IgD-negative memory B cell (primary cell): ENCODE measurements around the gene ZNF407. TPM values are rescaled to one million over a fixed set of nuclear protein-coding genes. Genes with fewer than 3 reads are reported as not detected.

Experiments
- H3K27ac Mint-ChIP-seq, 3 donors: one replicate each; pipeline ENCODE4 v1.8.0; 2020 to 2022; ENCODE audit warnings: mild to moderate bottlenecking in 3 of 3, mixed read lengths in 3 of 3, moderate library complexity in 1 of 3
- H3K27me3 Mint-ChIP-seq: one replicate; pipeline ENCODE4 v1.8.0; 2021; ENCODE audit warnings: mixed read lengths
- H3K36me3 Mint-ChIP-seq: one replicate; pipeline ENCODE4 v1.8.0; 2020; ENCODE audit warnings: mild to moderate bottlenecking, mixed read lengths
- H3K4me1 Mint-ChIP-seq, 3 donors: one replicate each; pipeline ENCODE4 v1.8.0; 2020 to 2022; ENCODE audit warnings: mixed read lengths in 3 of 3, mild to moderate bottlenecking in 1 of 3
- H3K4me3 Mint-ChIP-seq, 4 donors: one replicate each; pipeline ENCODE4 v1.8.0; 2020 to 2022; ENCODE audit warnings: mild to moderate bottlenecking in 4 of 4, mixed read lengths in 4 of 4, moderate library complexity in 3 of 4
- H3K9me3 Mint-ChIP-seq, 3 donors: one replicate each; pipeline ENCODE4 v1.8.0; 2020 to 2021; ENCODE audit warnings: mixed read lengths in 3 of 3, mild to moderate bottlenecking in 1 of 3
- polyA plus RNA-seq: library from polyadenylated mRNA; unstranded; fragments of 300-500 nt; fragmentation: Illumina TruSeq; gene quantifications from one replicate; pipeline ENCODE4 v1.2.3, GENCODE V29; 2021

ZNF407 gene
- polyA plus RNA-seq, 1 donor from 2014 or later, result 3.8 TPM

GRCh38 chr18:75104483-75104882, 506.8 kb downstream of the ZNF407 start:
- Mint-ChIP-seq H3K4me1 (peaks cover 0 to 1% (median 0%) of the 10 kb centered on the region in 3 donors), H3K9me3 (peaks cover 5 to 8% (median 6%) of the 10 kb centered on the region in 3 donors), H3K4me3 (no peak overlapping the region), H3K27ac (no peak overlapping the region), H3K27me3 (peaks cover 9% of the 10 kb centered on the region), H3K36me3 (peaks cover 4% of the 10 kb centered on the region)

- H3K9me3 Mint-ChIP-seq, result peaks cover 0 to 8% (median 6%) of the 10 kb centered on the region in 3 donors
- no peak overlapping the region for H3K27ac Mint-ChIP-seq
- peaks cover 4% of the 10 kb centered on the region for H3K36me3 Mint-ChIP-seq
- H3K27me3 Mint-ChIP-seq, result peaks cover 2% of the 10 kb centered on the region
- H3K4me1 Mint-ChIP-seq, result peaks cover 0 to 1% (median 0%) of the 10 kb centered on the region in 3 donors
- H3K4me3 Mint-ChIP-seq, result no peak overlapping the region
These were observed 508.0 kb downstream of the ZNF407 start for GRCh38 chr18:75105551-75106254.

- Mint-ChIP-seq H3K27ac (no peak overlapping the region), H3K4me3 (no peak overlapping the region), H3K36me3 (peaks cover 3% of the 10 kb centered on the region), H3K4me1 (peaks cover 0 to 1% (median 0%) of the 10 kb centered on the region in 3 donors), H3K27me3 (peaks cover 4% of the 10 kb centered on the region), H3K9me3 (peaks cover 0 to 6% (median 4%) of the 10 kb centered on the region in 3 donors)
These were observed 509.1 kb downstream of the ZNF407 start for GRCh38 chr18:75106746-75107145.

GRCh38 chr18:75107196-75107930, 509.7 kb downstream of the ZNF407 start:
- peaks cover 1% of the 10 kb centered on the region for H3K36me3 Mint-ChIP-seq
- peaks cover 5% of the 10 kb centered on the region for H3K27me3 Mint-ChIP-seq
- peaks cover 0 to 1% (median 0%) of the 10 kb centered on the region in 3 donors for H3K4me1 Mint-ChIP-seq
- H3K9me3 Mint-ChIP-seq, result peaks cover 0 to 4% (median 0%) of the 10 kb centered on the region in 3 donors
- H3K27ac Mint-ChIP-seq, result no peak overlapping the region
- no peak overlapping the region for H3K4me3 Mint-ChIP-seq

GRCh38 chr18:75107931-75108276, 510.2 kb downstream of the ZNF407 start:
- Mint-ChIP-seq H3K4me3 (no peak overlapping the region), H3K27ac (no peak overlapping the region), H3K36me3 (peaks cover 1% of the 10 kb centered on the region), H3K27me3 (peaks cover 5% of the 10 kb centered on the region), H3K4me1 (peaks cover 0 to 1% (median 0%) of the 10 kb centered on the region in 3 donors), H3K9me3 (peaks cover 0 to 4% (median 0%) of the 10 kb centered on the region in 3 donors)

- H3K4me3 Mint-ChIP-seq, result no peak overlapping the region
- peaks cover 1% of the 10 kb centered on the region for H3K36me3 Mint-ChIP-seq
- peaks cover 5% of the 10 kb centered on the region for H3K27me3 Mint-ChIP-seq
- H3K9me3 Mint-ChIP-seq, result peaks cover 0 to 4% (median 0%) of the 10 kb centered on the region in 3 donors
- peaks cover 0 to 1% (median 0%) of the 10 kb centered on the region in 3 donors for H3K4me1 Mint-ChIP-seq
- H3K27ac Mint-ChIP-seq, result no peak overlapping the region
These were observed 511.1 kb downstream of the ZNF407 start for GRCh38 chr18:75108579-75109318.

GRCh38 chr18:75109319-75109691, 511.6 kb downstream of the ZNF407 start:
- Mint-ChIP-seq H3K4me1 (peaks cover 0 to 1% (median 0%) of the 10 kb centered on the region in 3 donors), H3K27me3 (peaks cover 5% of the 10 kb centered on the region), H3K36me3 (peaks cover 1% of the 10 kb centered on the region), H3K9me3 (no peaks in the 10 kb centered on the region), H3K27ac (no peak overlapping the region), H3K4me3 (no peak overlapping the region)

GRCh38 chr18:75109819-75110218, 512.1 kb downstream of the ZNF407 start:
- Mint-ChIP-seq H3K4me1 (peaks cover 0 to 1% (median 0%) of the 10 kb centered on the region in 3 donors), H3K27me3 (peaks cover 5% of the 10 kb centered on the region), H3K4me3 (no peak overlapping the region), H3K27ac (no peak overlapping the region), H3K9me3 (no peaks in the 10 kb centered on the region), H3K36me3 (peaks cover 1% of the 10 kb centered on the region)

GRCh38 chr18:75110311-75110710, 512.6 kb downstream of the ZNF407 start:
- no peaks in the 10 kb centered on the region for H3K9me3 Mint-ChIP-seq
- H3K4me3 Mint-ChIP-seq, result no peak overlapping the region
- peaks cover 7% of the 10 kb centered on the region for H3K27me3 Mint-ChIP-seq
- no peak overlapping the region for H3K27ac Mint-ChIP-seq
- peaks cover 0 to 1% (median 1%) of the 10 kb centered on the region in 3 donors for H3K4me1 Mint-ChIP-seq
- peaks cover 1% of the 10 kb centered on the region for H3K36me3 Mint-ChIP-seq

GRCh38 chr18:75110846-75111415, 513.3 kb downstream of the ZNF407 start:
- no peaks in the 10 kb centered on the region for H3K9me3 Mint-ChIP-seq
- H3K36me3 Mint-ChIP-seq, result peaks cover 1% of the 10 kb centered on the region
- H3K27me3 Mint-ChIP-seq, result peaks cover 9% of the 10 kb centered on the region
- no peak overlapping the region for H3K4me3 Mint-ChIP-seq
- no peak overlapping the region for H3K27ac Mint-ChIP-seq
- peaks cover 0 to 1% (median 1%) of the 10 kb centered on the region in 3 donors for H3K4me1 Mint-ChIP-seq

GRCh38 chr18:75111760-75112159, 514.1 kb downstream of the ZNF407 start:
- peaks cover 1% of the 10 kb centered on the region for H3K36me3 Mint-ChIP-seq
- peaks cover 11% of the 10 kb centered on the region for H3K27me3 Mint-ChIP-seq
- peaks cover 0 to 1% (median 1%) of the 10 kb centered on the region in 3 donors for H3K4me1 Mint-ChIP-seq
- H3K27ac Mint-ChIP-seq, result no peak overlapping the region
- H3K4me3 Mint-ChIP-seq, result no peak overlapping the region
- H3K9me3 Mint-ChIP-seq, result no peaks in the 10 kb centered on the region

- H3K36me3 Mint-ChIP-seq, result peaks cover 1% of the 10 kb centered on the region
- no peak overlapping the region for H3K4me3 Mint-ChIP-seq
- H3K4me1 Mint-ChIP-seq, result peaks cover 0 to 1% (median 1%) of the 10 kb centered on the region in 3 donors
- peaks cover 11% of the 10 kb centered on the region for H3K27me3 Mint-ChIP-seq
- peak overlapping the region in 1 of 3 donors; percentile 64 for H3K27ac Mint-ChIP-seq
- H3K9me3 Mint-ChIP-seq, result no peaks in the 10 kb centered on the region
These were observed 514.8 kb downstream of the ZNF407 start for GRCh38 chr18:75112186-75113096.

GRCh38 chr18:75113455-75113854, 515.8 kb downstream of the ZNF407 start:
- Mint-ChIP-seq H3K27ac (no peak overlapping the region), H3K4me1 (peaks cover 0 to 1% (median 0%) of the 10 kb centered on the region in 3 donors), H3K9me3 (no peaks in the 10 kb centered on the region), H3K4me3 (no peak overlapping the region), H3K36me3 (no peaks in the 10 kb centered on the region), H3K27me3 (peaks cover 9% of the 10 kb centered on the region)

GRCh38 chr18:75114231-75114764, 516.6 kb downstream of the ZNF407 start:
- Mint-ChIP-seq H3K9me3 (no peaks in the 10 kb centered on the region), H3K27ac (no peak overlapping the region), H3K27me3 (peaks cover 11% of the 10 kb centered on the region), H3K36me3 (no peaks in the 10 kb centered on the region), H3K4me3 (no peak overlapping the region), H3K4me1 (peaks cover 0 to 1% (median 0%) of the 10 kb centered on the region in 3 donors)
